Caco-2 (cell line): ENCODE results near the gene BORCS6. TPM values are rescaled to one million over a fixed set of nuclear protein-coding genes. Genes with fewer than 3 reads are reported as not detected.

ENCODE experiments used
- BruUV-seq: library from RNA; stranded (reverse); fragments of 400-500 nt; replicated peaks from 2 replicates; lab custom pipeline; 2021; lab: Mats Ljungman, UMichigan
- CTCF ChIA-PET: fragments of 300-600 bp; sonication (Branson Sonifier 250); formaldehyde crosslinking; loops from one replicate; lab custom pipeline; 2022; ENCODE audit warnings: antibody characterized with exemption; lab: Charles Lee
- POLR2A ChIA-PET: fragments of 300-600 bp; sonication (Branson Sonifier 250); formaldehyde crosslinking; loops from one replicate; lab custom pipeline; 2022; ENCODE audit warnings: antibody characterized with exemption; lab: Charles Lee
- DNase-seq, 2 experiments: peaks; one replicate each; pipeline versions ENCODE4 v3.0.0 to v3.0.0-alpha.2; 2020 to 2022
- H3K27me3 ChIP-seq: replicated peaks from 2 replicates; pipeline ENCODE4 v1.6.0; 2011; ENCODE audit warnings: low read length; ENCODE audit not compliant: control insufficient read depth, insufficient read depth
- H3K36me3 ChIP-seq: 2 replicates; pipeline ENCODE4 v1.5.1; 2011; ENCODE audit warnings: low read length; ENCODE audit not compliant: control insufficient read depth, insufficient read depth
- H3K4me1 ChIP-seq: fragments of 250-450 bp; sonication (Bioruptor Pico); 2 replicates; pipeline ENCODE4 v1.5.1; 2020; ENCODE audit warnings: mild to moderate bottlenecking
- H3K4me3 ChIP-seq: 2 replicates; pipeline ENCODE4 v1.5.1; 2011; ENCODE audit warnings: low read depth, mild to moderate bottlenecking, control low read depth, low read length
- H3K9me3 ChIP-seq: fragments of 250-450 bp; sonication (Bioruptor Pico); 2 replicates; pipeline ENCODE4 v1.5.1; 2020; ENCODE audit warnings: mild to moderate bottlenecking, moderate library complexity
- H3K27ac Mint-ChIP-seq: one replicate; pipeline ENCODE4 v1.8.0; 2022; ENCODE audit warnings: mixed read lengths; ENCODE audit not compliant: unreplicated experiment
- H3K27me3 Mint-ChIP-seq: one replicate; pipeline ENCODE4 v1.8.0; 2022; ENCODE audit warnings: mixed read lengths; ENCODE audit not compliant: insufficient read depth, unreplicated experiment
- H3K36me3 Mint-ChIP-seq: one replicate; pipeline ENCODE4 v1.8.0; 2022; ENCODE audit warnings: mild to moderate bottlenecking, mixed read lengths; ENCODE audit not compliant: insufficient read depth, unreplicated experiment
- H3K4me1 Mint-ChIP-seq: one replicate; pipeline ENCODE4 v1.8.0; 2022; ENCODE audit warnings: low read depth, mixed read lengths; ENCODE audit not compliant: unreplicated experiment
- H3K4me3 Mint-ChIP-seq: one replicate; pipeline ENCODE4 v1.8.0; 2022; ENCODE audit warnings: mild to moderate bottlenecking, moderate library complexity, mixed read lengths; ENCODE audit not compliant: unreplicated experiment
- H3K9me3 Mint-ChIP-seq: one replicate; pipeline ENCODE4 v1.8.0; 2022; ENCODE audit warnings: mixed read lengths; ENCODE audit not compliant: unreplicated experiment
- CTCF ChIP-seq, 2 experiments: fragments of 200-600 bp in 1 of 2; IDR thresholded peaks; 1 replicate in 1 of 2; 2 replicates in 1 of 2; pipeline versions ENCODE4 v1.5.1 to v1.8.0; 2011 to 2022; ENCODE audit warnings: antibody characterized with exemption in 1 of 2, control low read depth in 1 of 2, inconsistent platforms in 1 of 2, low read depth in 1 of 2, low read length in 1 of 2, mild to moderate bottlenecking in 1 of 2, moderate library complexity in 1 of 2; ENCODE audit not compliant: insufficient read depth in 1 of 2, severe bottlenecking in 1 of 2, unreplicated experiment in 1 of 2
- intact Hi-C: fragments of 100-400 bp; cut with micrococcal nuclease; formaldehyde crosslinking; loops from one replicate; pipeline ENCODE4 v1.10.0; 2022; ENCODE audit not compliant: unreplicated experiment
- total RNA-seq: library from RNA; stranded (reverse); gene quantifications from 2 replicates; pipeline ENCODE4 v1.2.3, GENCODE V29; 2022

Gene BORCS6
- total RNA-seq, 1 experiment from 2014 or later, result 4.7 TPM

GRCh38 chr17:8155231-8155995 is 34.6 kb downstream of the BORCS6 start:
- no peaks in the 10 kb centered on the region for H3K9me3 Mint-ChIP-seq
- no peaks in the 10 kb centered on the region for H3K27me3 ChIP-seq
- H3K9me3 ChIP-seq, result no peaks in the 10 kb centered on the region
- ChIA-PET POLR2A (interaction anchor here (1.8 kb wide), 1 partner anchor 18 kb away, joined by 23 read pairs; no protein-coding TSS in a partner anchor), CTCF (interaction anchor here (1.5 kb wide), 1 partner anchor 34 kb away, joined by 3 read pairs; no protein-coding TSS in a partner anchor)
- H3K36me3 Mint-ChIP-seq, result peaks cover 24% of the 10 kb centered on the region
- no peaks in the 10 kb centered on the region for H3K36me3 ChIP-seq
- TF ChIP-seq CTCF (IDR thresholded peaks at IDR 0.05; ENCODE audit: insufficient read depth in 1 of 2, low read depth in 1 of 2, low read length in 1 of 2, severe bottlenecking in 1 of 2, unreplicated experiment in 1 of 2), result no peak
- no peak overlapping the region for H3K27ac Mint-ChIP-seq
- TSS peak; percentile 40 for BruUV-seq
- no peaks in the 10 kb centered on the region for H3K27me3 Mint-ChIP-seq
- H3K4me3 Mint-ChIP-seq, result no peak overlapping the region
- intact Hi-C loops, result no loop called here
- DNase-seq, result no peak
- peaks cover 26% of the 10 kb centered on the region for H3K4me1 Mint-ChIP-seq
- H3K4me3 ChIP-seq, result peak overlapping the region; percentile 44
- peaks cover 19% of the 10 kb centered on the region for H3K4me1 ChIP-seq

GRCh38 chr17:8154608-8155155 is 35.3 kb downstream of the BORCS6 start:
- no peaks in the 10 kb centered on the region for H3K9me3 ChIP-seq
- no peaks in the 10 kb centered on the region for H3K27me3 ChIP-seq
- Mint-ChIP-seq H3K27ac (peak overlapping the region; percentile 99), H3K4me1 (peaks cover 21% of the 10 kb centered on the region), H3K4me3 (peak overlapping the region; percentile 84), H3K36me3 (peaks cover 16% of the 10 kb centered on the region), H3K27me3 (no peaks in the 10 kb centered on the region), H3K9me3 (no peaks in the 10 kb centered on the region)
- H3K4me1 ChIP-seq, result peaks cover 19% of the 10 kb centered on the region
- CTCF ChIA-PET, result no interaction called here
- BruUV-seq, result no TSS peak
- DNase-seq, result no peak
- POLR2A ChIA-PET, result interaction anchor here (1.2 kb wide), 1 partner anchor 18 kb away, joined by 3 read pairs; no protein-coding TSS in a partner anchor
- no peak for TF ChIP-seq CTCF (IDR thresholded peaks at IDR 0.05; ENCODE audit: insufficient read depth in 1 of 2, low read depth in 1 of 2, low read length in 1 of 2, severe bottlenecking in 1 of 2, unreplicated experiment in 1 of 2)
- peak overlapping the region; percentile 30 for H3K4me3 ChIP-seq
- intact Hi-C loops, result no loop called here
- H3K36me3 ChIP-seq, result no peaks in the 10 kb centered on the region

- BruUV-seq, result no TSS peak
- Histone ChIP-seq H3K9me3 (no peaks in the 10 kb centered on the region), H3K4me1 (peaks cover 19% of the 10 kb centered on the region), H3K4me3 (peak overlapping the region; percentile 30), H3K27me3 (no peaks in the 10 kb centered on the region), H3K36me3 (no peaks in the 10 kb centered on the region)
- Mint-ChIP-seq H3K27me3 (no peaks in the 10 kb centered on the region), H3K4me3 (peak overlapping the region; percentile 84), H3K36me3 (peaks cover 16% of the 10 kb centered on the region), H3K4me1 (peaks cover 21% of the 10 kb centered on the region), H3K27ac (peak overlapping the region; percentile 99), H3K9me3 (no peaks in the 10 kb centered on the region)
- DNase-seq, result peak; percentile 84 to 88
- ChIA-PET POLR2A (interaction anchor here (1.2 kb wide), 1 partner anchor 19 kb away, joined by 3 read pairs; no protein-coding TSS in a partner anchor), CTCF (no interaction called here)
- no peak for TF ChIP-seq CTCF (IDR thresholded peaks at IDR 0.05; ENCODE audit: insufficient read depth in 1 of 2, low read depth in 1 of 2, low read length in 1 of 2, severe bottlenecking in 1 of 2, unreplicated experiment in 1 of 2)
- intact Hi-C loops, result no loop called here
Observed at GRCh38 chr17:8153957-8154607, 35.9 kb downstream of the BORCS6 start.
